Measurements from ENCODE around the gene RPS6KB2.

- TF ChIP-seq REST (IDR thresholded peaks at IDR 0.05; ENCODE audit: insufficient replicate concordance, low read depth) (no peak), CTCF (IDR thresholded peaks at IDR 0.05; ENCODE audit: insufficient read depth, low read length) (no peak)
Measured at GRCh38 chr11:67451658-67451976, 23.3 kb downstream of the RPS6KB2 start.

Measured in HL-60 (cell line).